Upper lobe of left lung (tissue), 4 donors: ENCODE measurements around the gene OR52E8.

Experiments used
- CTCF ChIP-seq, 6 experiments: fragments of 450-650 bp in 4 of 6; fragments of 200-600 bp in 2 of 6; sonication (generic) in 2 of 6; IDR thresholded peaks; one replicate each; pipeline ENCODE4 v1.5.1; 2016 to 2019; ENCODE audit warnings: antibody characterized with exemption in 6 of 6
- EP300 ChIP-seq, 4 donors: sonication (generic); formaldehyde crosslinking; IDR thresholded peaks; one replicate each; pipeline ENCODE4 v1.5.1; 2017; ENCODE audit warnings: antibody characterized with exemption in 4 of 4, control low read depth in 2 of 4

- TF ChIP-seq CTCF (IDR thresholded peaks at IDR 0.05): no peak
- TF ChIP-seq EP300 (IDR thresholded peaks at IDR 0.05): no peak
Observed at GRCh38 chr11:5841797-5842196, 15.7 kb downstream of the OR52E8 start, which contains the start of gene OR52E6.
